Measurements from ENCODE around the gene FARP1.

- TF ChIP-seq CTCF (IDR thresholded peaks at IDR 0.05) (no peak), POLR2A (IDR thresholded peaks at IDR 0.05) (no peak)
Observed at GRCh38 chr13:98493042-98493712, 350.3 kb downstream of the FARP1 start.
